Esophagus squamous epithelium (tissue), 4 donors: ENCODE data around the gene KMT5C.

Experiments
- POLR2A ChIP-seq, 4 donors: fragments of 450-650 bp; IDR thresholded peaks; one replicate each; pipeline ENCODE4 v1.6.1; 2017; ENCODE audit warnings: antibody characterized with exemption in 4 of 4, mild to moderate bottlenecking in 4 of 4, moderate library complexity in 3 of 4
- TF ChIP-seq, protein P1 (sequence below), 6 experiments: fragments of 450-650 bp in 4 of 6; fragments of 200-600 bp in 2 of 6; sonication (generic) in 2 of 6; IDR thresholded peaks; one replicate each; pipeline ENCODE4 v1.5.1; 2016 to 2019; ENCODE audit warnings: antibody characterized with exemption in 6 of 6, mild to moderate bottlenecking in 4 of 6, moderate library complexity in 4 of 6

DNA sequence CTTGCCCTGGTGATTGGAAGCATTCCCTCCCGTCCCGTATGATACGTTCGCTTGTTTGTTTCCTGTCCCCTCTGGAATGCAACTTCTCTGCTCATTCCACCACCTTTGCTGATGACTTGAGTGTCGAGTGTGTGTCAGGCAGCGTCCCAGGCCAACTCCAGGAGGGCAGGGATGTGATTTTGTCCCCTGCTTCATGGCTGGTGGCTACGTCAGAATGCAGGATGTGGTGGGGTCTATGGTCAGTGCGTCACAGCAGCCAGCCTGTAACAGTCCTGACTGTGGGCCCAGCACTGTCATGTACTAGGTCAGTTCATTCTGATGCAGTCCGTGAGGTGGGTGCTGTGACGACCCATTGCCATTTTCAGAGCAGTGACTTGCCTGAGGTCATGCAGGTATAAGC, 39.7 kb upstream of the KMT5C start:
- TF ChIP-seq, protein P1, sequence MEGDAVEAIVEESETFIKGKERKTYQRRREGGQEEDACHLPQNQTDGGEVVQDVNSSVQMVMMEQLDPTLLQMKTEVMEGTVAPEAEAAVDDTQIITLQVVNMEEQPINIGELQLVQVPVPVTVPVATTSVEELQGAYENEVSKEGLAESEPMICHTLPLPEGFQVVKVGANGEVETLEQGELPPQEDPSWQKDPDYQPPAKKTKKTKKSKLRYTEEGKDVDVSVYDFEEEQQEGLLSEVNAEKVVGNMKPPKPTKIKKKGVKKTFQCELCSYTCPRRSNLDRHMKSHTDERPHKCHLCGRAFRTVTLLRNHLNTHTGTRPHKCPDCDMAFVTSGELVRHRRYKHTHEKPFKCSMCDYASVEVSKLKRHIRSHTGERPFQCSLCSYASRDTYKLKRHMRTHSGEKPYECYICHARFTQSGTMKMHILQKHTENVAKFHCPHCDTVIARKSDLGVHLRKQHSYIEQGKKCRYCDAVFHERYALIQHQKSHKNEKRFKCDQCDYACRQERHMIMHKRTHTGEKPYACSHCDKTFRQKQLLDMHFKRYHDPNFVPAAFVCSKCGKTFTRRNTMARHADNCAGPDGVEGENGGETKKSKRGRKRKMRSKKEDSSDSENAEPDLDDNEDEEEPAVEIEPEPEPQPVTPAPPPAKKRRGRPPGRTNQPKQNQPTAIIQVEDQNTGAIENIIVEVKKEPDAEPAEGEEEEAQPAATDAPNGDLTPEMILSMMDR (IDR thresholded peaks at IDR 0.05): no peak
- no peak for TF ChIP-seq POLR2A (IDR thresholded peaks at IDR 0.05)
